ENCODE results near the gene ZNF507. TPM values are rescaled to one million over a fixed set of nuclear protein-coding genes. Genes with fewer than 3 reads are reported as not detected.

Gene ZNF507
- total and polyA plus RNA-seq, 2 of the 8 experiments (the other 6 are each of a cell fraction or from before 2014, with no cell fraction given): 8.6 to 28.8 TPM

- no peak overlapping the region for H2BK12ac ChIP-seq (ENCODE audit: low read depth, low read length)
- no peak overlapping the region for H3K56ac ChIP-seq (replicated peaks; ENCODE audit: insufficient read length, low read depth, low read length)
- H2AFZ ChIP-seq (ENCODE audit: low read length): no peak overlapping the region
- H3K27ac ChIP-seq (ENCODE audit: low read depth, low read length): no peak overlapping the region
- H3K4me3 ChIP-seq (ENCODE audit: extremely low read depth in 1 of 4, insufficient read depth in 2 of 4, low read depth in 3 of 4, low read length in 4 of 4): no peak overlapping the region
- no peak overlapping the region for H2BK20ac ChIP-seq (ENCODE audit: low read length)
- no peak overlapping the region for H2BK5ac ChIP-seq (ENCODE audit: low read depth, low read length)
- no peaks in the 10 kb centered on the region for H3K4me1 ChIP-seq (replicated peaks in 1 of 4; ENCODE audit: control insufficient read depth in 3 of 4, insufficient read depth in 4 of 4, low read length in 3 of 4)
- no peak overlapping the region for H3K4ac ChIP-seq (replicated peaks; ENCODE audit: insufficient read length, low read depth, low read length)
- POLR2A ChIA-PET (ENCODE audit: partially characterized antibody): interaction anchor here (1.6 kb wide), 1 partner anchor 47 kb away, joined by 3 read pairs; the partner anchor contains the start of gene DPY19L3
- no peaks in the 10 kb centered on the region for H3K27me3 ChIP-seq (replicated peaks in 1 of 4; ENCODE audit: control insufficient read depth in 3 of 4, extremely low read depth in 1 of 4, insufficient read depth in 3 of 4, low read length in 3 of 4)
- H3K18ac ChIP-seq (ENCODE audit: extremely low read depth, low read length): no peak overlapping the region
- DNase-seq (ENCODE audit: low read depth in 1 of 2, low spot score in 2 of 2) (no peak), FAIRE-seq (no peak)
- no peak overlapping the region for H3K9ac ChIP-seq (replicated peaks in 1 of 4; ENCODE audit: extremely low read depth in 1 of 4, low read depth in 3 of 4, low read length in 3 of 4)
- no peak overlapping the region for H4K5ac ChIP-seq (ENCODE audit: insufficient read length, low read depth, low read length)
- CTCF ChIA-PET (ENCODE audit: partially characterized antibody): interaction anchor here (0.6 to 2.0 kb wide), 11 partner anchors 9 to 461 kb away, joined by 3 to 10 read pairs (median 4); no protein-coding TSS in a partner anchor
- H3K14ac ChIP-seq (ENCODE audit: insufficient read length): no peak overlapping the region
- no peak overlapping the region for H3K4me2 ChIP-seq (ENCODE audit: insufficient read depth in 1 of 2, low read depth in 2 of 2, low read length in 2 of 2)
- peaks cover 2% of the 10 kb centered on the region for H3K79me1 ChIP-seq (ENCODE audit: low read depth, low read length)
- H2AK5ac ChIP-seq (ENCODE audit: low read depth, low read length): no peak overlapping the region
- H3K79me2 ChIP-seq (ENCODE audit: control insufficient read depth in 1 of 2, insufficient read depth in 2 of 2, low read length in 2 of 2): peaks cover 0 to 19% of the 10 kb centered on the region in 2 experiments; a peak in 3 of 4 replicates
- no peak overlapping the region for H4K91ac ChIP-seq (replicated peaks; ENCODE audit: insufficient read length, low read length)
- no peak overlapping the region for H3K23ac ChIP-seq (ENCODE audit: insufficient read length)
- H3K9me3 ChIP-seq (ENCODE audit: insufficient read depth in 2 of 2, low read depth in 1 of 2, low read length in 1 of 2): no peaks in the 10 kb centered on the region
- no peak overlapping the region for H4K8ac ChIP-seq (ENCODE audit: extremely low read depth, insufficient read depth, low read length)
- H3K36me3 ChIP-seq (ENCODE audit: control insufficient read depth in 2 of 4, insufficient read depth in 4 of 4, low read length in 3 of 4): peaks cover 30 to 80% (median 64%) of the 10 kb centered on the region in 4 experiments
- no peak overlapping the region for H2BK15ac ChIP-seq (ENCODE audit: low read length)
- H2BK120ac ChIP-seq (replicated peaks; ENCODE audit: low read depth, low read length): no peak overlapping the region
- H4K20me1 ChIP-seq (replicated peaks in 1 of 2; ENCODE audit: control insufficient read depth in 1 of 2, insufficient read depth in 2 of 2, low read length in 2 of 2): peaks cover 3 to 4% of the 10 kb centered on the region in 2 experiments
- TF ChIP-seq SP1 (IDR thresholded peaks at IDR 0.05; ENCODE audit: low read depth, low read length) (no peak), CTBP2 (IDR thresholded peaks at IDR 0.05; ENCODE audit: borderline replicate concordance, insufficient read depth, insufficient read length, low read length) (no peak), JUN (IDR thresholded peaks at IDR 0.05; ENCODE audit: low read depth, low read length) (no peak), RNF2 (IDR thresholded peaks at IDR 0.05; ENCODE audit: borderline replicate concordance, low read depth, low read length, missing control alignments, poor library complexity, severe bottlenecking) (no peak), HDAC2 (IDR thresholded peaks at IDR 0.05; ENCODE audit: borderline replicate concordance in 1 of 2, low read depth in 2 of 2, low read length in 2 of 2) (no peak), PHF8 (conservative IDR thresholded peaks at IDR 0.05; ENCODE audit: low read depth, low read length) (no peak), TCF12 (IDR thresholded peaks at IDR 0.05; ENCODE audit: low read depth, low read length) (no peak), ATF3 (IDR thresholded peaks at IDR 0.05; ENCODE audit: insufficient read depth, low read depth, low read length) (no peak), CEBPB (IDR thresholded peaks at IDR 0.05; ENCODE audit: low read depth, low read length) (no peak), POLR2AphosphoS5 (IDR thresholded peaks at IDR 0.05; ENCODE audit: low read depth, low read length) (no peak), RBBP5 (IDR thresholded peaks at IDR 0.05; ENCODE audit: borderline replicate concordance, low read depth, low read length) (no peak), SIRT6 (IDR thresholded peaks at IDR 0.05; ENCODE audit: low read length) (no peak)
- H3K23me2 ChIP-seq (ENCODE audit: low read depth, low read length): no peaks in the 10 kb centered on the region; the same call in 1 of the 2 replicates
- 92% methylated on average over 5 of the region's 5 CpGs; no CpG with 5 or more reads in 1 of the 2 experiments for WGBS, 2 experiments (ENCODE audit: extremely low coverage in 1 of 2, insufficient coverage in 1 of 2, insufficient read length in 1 of 2, insufficient replicate concordance in 2 of 2, low coverage in 1 of 2, low lambda C conversion rate in 2 of 2, missing lambda C conversion rate in 1 of 2)
These were observed 12.9 kb downstream of the ZNF507 start for GRCh38 chr19:32358321-32358720.
